Endothelial cell of umbilical vein (primary cell): ENCODE measurements around the gene RABEP2. TPM values are rescaled to one million over a fixed set of nuclear protein-coding genes. Genes with fewer than 3 reads are reported as not detected.
A peak's percentile ranks its signal among the peaks of the same experiment; 100 is the strongest.

Source experiments
- BruUV-seq: library from RNA; stranded (reverse); fragments of 400-500 nt; replicated peaks from 2 replicates; lab custom pipeline; 2021; lab: Mats Ljungman, UMichigan
- CTCF ChIA-PET: fragments of 300-600, 350-600 bp; sonication (Branson Sonifier 250); formaldehyde crosslinking; loops from one replicate; lab custom pipeline; 2021; ENCODE audit warnings: antibody characterized with exemption, inconsistent platforms; lab: Charles Lee
- POLR2A ChIA-PET: fragments of 300-600, 350-600 bp; sonication (Branson Sonifier 250); formaldehyde crosslinking; loops from one replicate; lab custom pipeline; 2021; ENCODE audit warnings: antibody characterized with exemption, inconsistent platforms; lab: Charles Lee
- DNase-seq: peaks from one replicate; pipeline ENCODE4 v3.0.0-alpha.2; 2011; ENCODE audit warnings: low read depth, low spot score
- FAIRE-seq: peaks from 2 replicates; lab custom pipeline; 2011; peaks lifted over from hg19 to GRCh38; lab: Jason Lieb, UNC
- H2AFZ ChIP-seq: 2 replicates; pipeline ENCODE4 v1.6.0; 2012; ENCODE audit warnings: low read depth, low read length, control low read depth, inconsistent platforms
- H3K27ac ChIP-seq: 2 replicates; pipeline ENCODE4 v1.5.1; 2011; ENCODE audit warnings: low read depth, mild to moderate bottlenecking, control low read depth, low read length, moderate library complexity; ENCODE audit not compliant: insufficient read depth
- H3K27me3 ChIP-seq, 2 experiments: 2 replicates each; pipeline versions ENCODE4 v1.6.0 to v1.6.1; 2011; ENCODE audit warnings: low read length in 2 of 2, mixed read lengths in 1 of 2; ENCODE audit not compliant: control insufficient read depth in 2 of 2, insufficient read depth in 2 of 2
- H3K36me3 ChIP-seq, 2 experiments: 2 replicates in 1 of 2; 3 replicates in 1 of 2; pipeline ENCODE4 v1.5.1; 2011; ENCODE audit warnings: low read length in 2 of 2, mild to moderate bottlenecking in 1 of 2, moderate library complexity in 1 of 2; ENCODE audit not compliant: control insufficient read depth in 2 of 2, insufficient read depth in 2 of 2; ENCODE audit errors: extremely low read depth in 1 of 2
- H3K4me1 ChIP-seq: 3 replicates; pipeline ENCODE4 v1.5.1; 2011; ENCODE audit warnings: mild to moderate bottlenecking, low read length; ENCODE audit not compliant: control insufficient read depth, insufficient read depth; ENCODE audit errors: extremely low read depth
- H3K4me2 ChIP-seq: 2 replicates; pipeline ENCODE4 v1.6.1; 2011; ENCODE audit warnings: low read length, control low read depth, mixed read lengths; ENCODE audit not compliant: insufficient read depth
- H3K4me3 ChIP-seq, 3 experiments: fragments of 200-600 bp in 1 of 3; sonication (generic), shearing (Covaris generic) in 1 of 3; replicated peaks in 1 of 3; 2 replicates each; pipeline ENCODE4 v1.5.1; 2011 to 2016; ENCODE audit warnings: control low read depth in 3 of 3, low read length in 3 of 3, mild to moderate bottlenecking in 2 of 3, inconsistent platforms in 1 of 3, low read depth in 1 of 3, moderate library complexity in 1 of 3; ENCODE audit not compliant: insufficient read depth in 1 of 3
- H3K79me2 ChIP-seq: 2 replicates; pipeline ENCODE4 v1.6.0; 2012; ENCODE audit warnings: low read length, inconsistent platforms; ENCODE audit not compliant: control insufficient read depth, insufficient read depth
- H3K9ac ChIP-seq: replicated peaks from 2 replicates; pipeline ENCODE3; 2011; ENCODE audit warnings: low read length, control low read depth; ENCODE audit not compliant: insufficient read depth; ENCODE audit errors: extremely low read depth
- H3K9me1 ChIP-seq: replicated peaks from 3 replicates; pipeline ENCODE4 v1.6.0; 2011; ENCODE audit warnings: mild to moderate bottlenecking, low read length; ENCODE audit not compliant: control insufficient read depth, insufficient read depth; ENCODE audit errors: extremely low read depth
- H3K9me3 ChIP-seq: replicated peaks from 2 replicates; pipeline ENCODE4 v1.5.1; 2012; ENCODE audit warnings: low read length, inconsistent platforms; ENCODE audit not compliant: control insufficient read depth, insufficient read depth
- H4K20me1 ChIP-seq: replicated peaks from 2 replicates; pipeline ENCODE3; 2011; ENCODE audit warnings: mild to moderate bottlenecking, low read length; ENCODE audit not compliant: control insufficient read depth, insufficient read depth; ENCODE audit errors: extremely low read depth
- CTCF ChIP-seq, 2 donors: IDR thresholded peaks; 1 replicate in 1 of 2; 2 replicates in 1 of 2; pipeline ENCODE4 v1.5.1; 2011; ENCODE audit warnings: low read length in 2 of 2, mild to moderate bottlenecking in 2 of 2, moderate library complexity in 2 of 2, control low read depth in 1 of 2, inconsistent platforms in 1 of 2, low read depth in 1 of 2; ENCODE audit not compliant: insufficient read depth in 1 of 2; ENCODE audit errors: extremely low read depth in 1 of 2
- EZH2 ChIP-seq: IDR thresholded peaks from 2 replicates; pipeline ENCODE4 v1.6.1; 2012; ENCODE audit warnings: borderline replicate concordance, low read depth, mild to moderate bottlenecking, moderate library complexity, low read length, inconsistent platforms; ENCODE audit not compliant: severe bottlenecking
- FOS ChIP-seq: IDR thresholded peaks from 2 replicates; pipeline ENCODE4 v1.6.1; 2011; ENCODE audit warnings: mild to moderate bottlenecking, low read length, moderate library complexity, borderline replicate concordance; ENCODE audit not compliant: insufficient read depth
- GATA2 ChIP-seq: IDR thresholded peaks from 2 replicates; pipeline ENCODE4 v1.7.0; 2011; ENCODE audit warnings: low read depth, mild to moderate bottlenecking, moderate library complexity, mixed read lengths, low read length; ENCODE audit not compliant: insufficient read length, insufficient read depth
- JUN ChIP-seq: IDR thresholded peaks from 2 replicates; pipeline ENCODE4 v1.6.1; 2011; ENCODE audit warnings: borderline replicate concordance, low read depth; ENCODE audit not compliant: insufficient read length, insufficient read depth
- MAX ChIP-seq: IDR thresholded peaks from 2 replicates; pipeline ENCODE4 v1.6.1; 2011; ENCODE audit not compliant: insufficient read depth, insufficient read length
- MYC ChIP-seq: IDR thresholded peaks from one replicate; pipeline ENCODE4 v1.6.1; 2011; ENCODE audit warnings: mild to moderate bottlenecking, low read depth, low read length
- POLR2A ChIP-seq: IDR thresholded peaks from 2 replicates; pipeline ENCODE4 v1.6.1; 2012; ENCODE audit warnings: low read depth, mild to moderate bottlenecking, control low read depth, low read length
- POLR2AphosphoS5 ChIP-seq: IDR thresholded peaks from 2 replicates; pipeline ENCODE4 v1.6.1; 2012; ENCODE audit warnings: low read depth, mild to moderate bottlenecking, control low read depth, low read length, moderate library complexity; ENCODE audit not compliant: insufficient read depth
- dilution Hi-C: fragments of 300-500 bp; cut with MboI; formaldehyde crosslinking; loops from one replicate; pipeline ENCODE4 v1.15.0; 2019; ENCODE audit warnings: low sequenced_read_pairs; ENCODE audit not compliant: extremely low pct_ligation_motif_present
- intact Hi-C: fragments of 100-400 bp; cut with micrococcal nuclease; formaldehyde crosslinking; loops from one replicate; pipeline ENCODE4 v1.10.0; 2022
- polyA plus RNA-seq, 4 experiments: library from polyadenylated mRNA; depleted of rRNA in 3 of 4; stranded (reverse) in 3 of 4; unstranded in 1 of 4; fragments of >200 nt; gene quantifications; 2 replicates each; pipeline versions ENCODE4 v1.2.1 to v1.2.3, GENCODE V29; 2011 to 2012; ENCODE audit warnings: missing spikeins in 1 of 4
- total RNA-seq: library from RNA; stranded (reverse); gene quantifications from 2 replicates; pipeline ENCODE4 v1.2.3, GENCODE V29; 2021

The RABEP2 gene
- total and polyA plus RNA-seq, 2 donors (not counting 3 experiments of a cell fraction or from before 2014, with no cell fraction given), result 25.9 to 37.4 TPM

GRCh38 chr16:28879261-28879840 lies 45.7 kb downstream of the RABEP2 start:
- no peaks in the 10 kb centered on the region for H4K20me1 ChIP-seq
- TF ChIP-seq FOS, result no peak
- no peak for TF ChIP-seq MAX
- no peak for TF ChIP-seq EZH2
- no peak for TF ChIP-seq CTCF (IDR thresholded peaks at IDR 0.05; ENCODE audit: extremely low read depth in 1 of 2, insufficient read depth in 1 of 2, low read depth in 1 of 2, low read length in 2 of 2)
- no peak for TF ChIP-seq POLR2A
- TF ChIP-seq JUN, result no peak
- TF ChIP-seq GATA2, result no peak
- no peak for TF ChIP-seq MYC
- TF ChIP-seq POLR2AphosphoS5, result no peak
- H2AFZ ChIP-seq, result peak overlapping the region; percentile 93
- intact Hi-C loops (no loop called here), dilution Hi-C loops (no loop called here)
- H3K27ac ChIP-seq, result no peak overlapping the region
- peak overlapping the region; percentile 45 to 82 (median 80) for H3K4me3 ChIP-seq
- no peaks in the 10 kb centered on the region for H3K9me1 ChIP-seq
- peaks cover 12% of the 10 kb centered on the region for H3K4me1 ChIP-seq
- no peaks in the 10 kb centered on the region for H3K27me3 ChIP-seq
- BruUV-seq, result TSS peak; percentile 37
- POLR2A ChIA-PET, result interaction anchor here (1.0 kb wide), 1 partner anchor 19 kb away, joined by 4 read pairs; no protein-coding TSS in a partner anchor
- peak overlapping the region; percentile 59 for H3K9ac ChIP-seq
- DNase-seq, result no peak
- peak overlapping the region; percentile 80 for H3K4me2 ChIP-seq
- H3K36me3 ChIP-seq, result peaks cover 0 to 1% of the 10 kb centered on the region in 2 experiments
- no peaks in the 10 kb centered on the region for H3K9me3 ChIP-seq
- peak; percentile 26 for FAIRE-seq
- CTCF ChIA-PET, result interaction anchor here (0.8 to 2.5 kb wide), 2 partner anchors 10 to 65 kb away, joined by 3 to 16 read pairs; no protein-coding TSS in a partner anchor
- H3K79me2 ChIP-seq, result no peaks in the 10 kb centered on the region
